Measurements from ENCODE around the gene STAP1.

The STAP1 gene, protein sequence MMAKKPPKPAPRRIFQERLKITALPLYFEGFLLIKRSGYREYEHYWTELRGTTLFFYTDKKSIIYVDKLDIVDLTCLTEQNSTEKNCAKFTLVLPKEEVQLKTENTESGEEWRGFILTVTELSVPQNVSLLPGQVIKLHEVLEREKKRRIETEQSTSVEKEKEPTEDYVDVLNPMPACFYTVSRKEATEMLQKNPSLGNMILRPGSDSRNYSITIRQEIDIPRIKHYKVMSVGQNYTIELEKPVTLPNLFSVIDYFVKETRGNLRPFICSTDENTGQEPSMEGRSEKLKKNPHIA

GRCh38 chr4:67558493-67558892 is at the start of gene STAP1:
Gene STAP1 (plus strand): TSS chr4:67558727. CDS start chr4:67558810, 83 bp downstream.
- Histone ChIP-seq H3K36me3 (replicated peaks) (no peaks in the 10 kb centered on the region), H3K27me3 (replicated peaks) (no peaks in the 10 kb centered on the region), H3K27ac (no peak within 1 kb of the TSS), H3K4me3 (ENCODE audit: low read depth, low read length) (no peak within 1 kb of the TSS)
- in situ Hi-C loops (cut with HindIII; ENCODE audit: low pct_ligation_motif_present, low sequenced_read_pairs) = no loop called here
- TF ChIP-seq, protein P1, sequence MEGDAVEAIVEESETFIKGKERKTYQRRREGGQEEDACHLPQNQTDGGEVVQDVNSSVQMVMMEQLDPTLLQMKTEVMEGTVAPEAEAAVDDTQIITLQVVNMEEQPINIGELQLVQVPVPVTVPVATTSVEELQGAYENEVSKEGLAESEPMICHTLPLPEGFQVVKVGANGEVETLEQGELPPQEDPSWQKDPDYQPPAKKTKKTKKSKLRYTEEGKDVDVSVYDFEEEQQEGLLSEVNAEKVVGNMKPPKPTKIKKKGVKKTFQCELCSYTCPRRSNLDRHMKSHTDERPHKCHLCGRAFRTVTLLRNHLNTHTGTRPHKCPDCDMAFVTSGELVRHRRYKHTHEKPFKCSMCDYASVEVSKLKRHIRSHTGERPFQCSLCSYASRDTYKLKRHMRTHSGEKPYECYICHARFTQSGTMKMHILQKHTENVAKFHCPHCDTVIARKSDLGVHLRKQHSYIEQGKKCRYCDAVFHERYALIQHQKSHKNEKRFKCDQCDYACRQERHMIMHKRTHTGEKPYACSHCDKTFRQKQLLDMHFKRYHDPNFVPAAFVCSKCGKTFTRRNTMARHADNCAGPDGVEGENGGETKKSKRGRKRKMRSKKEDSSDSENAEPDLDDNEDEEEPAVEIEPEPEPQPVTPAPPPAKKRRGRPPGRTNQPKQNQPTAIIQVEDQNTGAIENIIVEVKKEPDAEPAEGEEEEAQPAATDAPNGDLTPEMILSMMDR (IDR thresholded peaks at IDR 0.05; ENCODE audit: low read depth, low read length, missing control alignments) = no peak
- no peak for DNase-seq

- H3K27ac ChIP-seq = no peak overlapping the region
- no peak overlapping the region for H3K4me3 ChIP-seq (ENCODE audit: low read depth, low read length)
- no peak for DNase-seq
- TF ChIP-seq, protein P1 (IDR thresholded peaks at IDR 0.05; ENCODE audit: low read depth, low read length, missing control alignments) = no peak
- no peaks in the 10 kb centered on the region for H3K27me3 ChIP-seq (replicated peaks)
- H3K36me3 ChIP-seq (replicated peaks) = peaks cover 7% of the 10 kb centered on the region
- in situ Hi-C loops (cut with HindIII; ENCODE audit: low pct_ligation_motif_present, low sequenced_read_pairs) = no loop called here
Observed at GRCh38 chr4:67512501-67512900, 46.0 kb upstream of the STAP1 start.

- DNase-seq = no peak
- no peaks in the 10 kb centered on the region for H3K27me3 ChIP-seq (replicated peaks)
- H3K36me3 ChIP-seq (replicated peaks) = peaks cover 10% of the 10 kb centered on the region
- TF ChIP-seq, protein P1 (IDR thresholded peaks at IDR 0.05; ENCODE audit: low read depth, low read length, missing control alignments) = no peak
- H3K4me3 ChIP-seq (ENCODE audit: low read depth, low read length) = no peak overlapping the region
- no peak overlapping the region for H3K27ac ChIP-seq
- in situ Hi-C loops (cut with HindIII; ENCODE audit: low pct_ligation_motif_present, low sequenced_read_pairs) = no loop called here
Observed at GRCh38 chr4:67520141-67520540, 38.4 kb upstream of the STAP1 start.

DNA sequence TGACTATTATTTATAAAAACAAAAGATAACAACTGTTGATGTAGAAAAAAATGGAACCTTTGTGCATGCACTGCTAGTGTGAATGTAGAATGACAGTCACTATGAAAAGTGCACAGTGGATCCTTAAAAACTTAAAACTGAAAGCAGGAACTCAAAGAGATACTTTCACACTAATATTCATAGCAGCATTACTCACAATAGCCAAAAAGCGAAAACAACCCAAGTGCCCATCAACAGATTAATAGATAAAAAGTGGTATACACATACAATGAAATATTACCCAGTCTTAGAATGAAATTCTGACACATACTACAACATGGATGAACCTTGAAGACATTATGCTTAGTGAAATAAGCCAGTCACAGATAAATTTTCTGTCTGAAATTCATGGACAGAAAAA is 37.0 kb upstream of the STAP1 start:
- H3K36me3 ChIP-seq (replicated peaks) = peaks cover 10% of the 10 kb centered on the region
- H3K27ac ChIP-seq = no peak overlapping the region
- TF ChIP-seq, protein P1 (IDR thresholded peaks at IDR 0.05; ENCODE audit: low read depth, low read length, missing control alignments) = no peak
- DNase-seq = no peak
- H3K27me3 ChIP-seq (replicated peaks) = no peaks in the 10 kb centered on the region
- H3K4me3 ChIP-seq (ENCODE audit: low read depth, low read length) = no peak overlapping the region
- in situ Hi-C loops (cut with HindIII; ENCODE audit: low pct_ligation_motif_present, low sequenced_read_pairs) = no loop called here

DNA sequence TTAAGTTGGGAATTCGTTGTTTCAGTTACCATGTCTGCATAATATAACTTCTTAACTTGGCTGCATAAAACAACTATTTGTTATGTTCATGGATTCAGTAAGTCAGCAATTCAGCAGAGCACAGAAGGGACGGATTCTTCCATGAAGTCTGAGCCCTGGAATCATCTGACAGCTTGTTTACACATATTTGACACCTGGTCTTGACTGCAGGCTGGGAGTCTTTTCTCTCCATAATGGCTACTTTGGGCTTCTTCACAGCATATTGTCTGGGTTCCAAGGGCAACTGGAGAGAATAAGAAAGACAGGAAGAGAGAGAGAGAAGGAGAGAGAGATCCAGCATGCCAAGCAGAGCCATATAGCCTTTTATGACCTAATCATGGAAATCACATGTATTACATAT is 36.3 kb upstream of the STAP1 start:
- H3K27me3 ChIP-seq (replicated peaks) = no peaks in the 10 kb centered on the region
- no peak overlapping the region for H3K4me3 ChIP-seq (ENCODE audit: low read depth, low read length)
- H3K27ac ChIP-seq = peak overlapping the region; percentile 91
- TF ChIP-seq, protein P1 (IDR thresholded peaks at IDR 0.05; ENCODE audit: low read depth, low read length, missing control alignments) = no peak
- in situ Hi-C loops (cut with HindIII; ENCODE audit: low pct_ligation_motif_present, low sequenced_read_pairs) = no loop called here
- peaks cover 8% of the 10 kb centered on the region for H3K36me3 ChIP-seq (replicated peaks)
- no peak for DNase-seq
